ENCODE data around the gene TMEM158.

The TMEM158 gene

DNA sequence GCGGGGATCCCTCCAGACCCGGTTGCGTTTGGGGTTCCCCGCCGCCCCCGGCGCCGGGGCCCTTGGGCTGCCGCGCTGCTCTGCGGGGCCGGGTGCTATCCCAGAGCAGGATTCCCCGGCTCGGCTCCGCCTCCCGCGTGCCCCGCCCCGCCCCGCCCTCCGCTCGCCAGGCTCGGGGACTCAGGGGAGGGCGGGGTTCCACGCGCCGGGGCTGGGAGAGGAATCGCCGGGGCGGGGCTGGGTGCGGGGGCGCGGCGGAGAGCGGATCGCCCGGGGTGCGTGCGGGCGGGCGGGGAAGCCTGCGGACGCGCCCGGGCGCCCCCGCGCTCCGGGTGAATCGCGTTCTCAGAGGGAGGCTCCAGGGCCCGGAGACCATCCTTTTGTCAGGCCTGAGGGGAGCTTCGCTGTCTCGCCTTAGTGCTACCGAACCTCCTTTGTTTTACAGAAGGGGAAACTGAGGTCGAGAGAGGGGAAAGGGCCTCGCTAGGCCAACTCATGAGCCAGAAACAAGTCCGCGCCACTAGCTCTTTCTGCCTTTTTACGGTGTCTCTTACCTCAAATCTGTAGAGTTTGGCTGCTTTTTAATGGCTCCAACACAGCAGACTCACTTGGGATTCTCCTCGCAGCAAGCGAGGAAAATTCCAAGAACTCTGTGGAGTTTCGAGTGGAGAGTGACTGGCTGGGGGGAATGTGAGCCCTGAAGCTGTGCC is at the start of gene TMEM158:
TSS of gene TMEM158 (minus strand) at position 82 of the 710 bp plus-strand sequence. CDS start 260 bp downstream, outside the sequence.
- DNase-seq, result no peak

GRCh38 chr3:45275006-45275704 is 49.1 kb upstream of the TMEM158 start:
- no peak for DNase-seq

DNA sequence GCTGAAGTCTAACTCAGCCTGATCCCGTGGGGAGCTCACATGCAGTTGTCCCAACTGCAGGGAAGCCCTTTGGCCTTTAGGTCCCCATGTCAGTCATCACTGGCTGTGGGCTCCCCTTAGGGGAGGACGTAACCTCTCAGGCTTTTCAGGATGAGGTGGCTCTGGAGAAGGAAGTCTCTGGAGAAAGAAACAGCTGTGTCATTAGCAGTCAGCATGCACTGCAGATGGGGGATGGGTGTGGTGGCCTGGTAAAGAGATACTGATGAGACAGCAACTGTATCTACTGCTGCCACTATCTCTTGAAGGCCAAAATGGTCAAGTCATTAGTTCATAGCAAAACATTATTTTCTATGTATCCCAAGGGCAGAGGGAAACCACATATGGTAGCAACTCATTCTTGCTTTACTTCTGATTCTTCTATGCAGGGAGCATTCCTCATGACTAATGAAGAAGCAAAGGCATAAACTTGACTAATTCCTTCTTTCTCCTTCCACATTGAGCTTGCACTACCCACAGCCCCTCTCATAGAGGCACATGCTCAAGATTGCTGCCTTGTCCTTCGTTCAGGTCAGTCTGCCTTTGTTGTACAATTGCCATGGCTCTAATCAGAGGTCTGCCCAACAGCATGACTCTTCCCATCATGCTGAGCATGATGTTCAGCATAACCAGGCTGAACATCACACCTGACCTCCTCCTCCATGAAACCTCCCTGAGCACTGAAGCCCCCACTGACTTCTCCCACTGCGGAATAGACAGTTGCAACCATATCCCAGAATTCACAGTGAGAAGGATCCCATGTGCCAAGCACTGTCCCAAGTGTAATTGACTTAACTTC is 47.8 kb upstream of the TMEM158 start:
- DNase-seq, result no peak

GRCh38 chr3:45272828-45273470 is 46.9 kb upstream of the TMEM158 start:
- no peak for DNase-seq

DNA sequence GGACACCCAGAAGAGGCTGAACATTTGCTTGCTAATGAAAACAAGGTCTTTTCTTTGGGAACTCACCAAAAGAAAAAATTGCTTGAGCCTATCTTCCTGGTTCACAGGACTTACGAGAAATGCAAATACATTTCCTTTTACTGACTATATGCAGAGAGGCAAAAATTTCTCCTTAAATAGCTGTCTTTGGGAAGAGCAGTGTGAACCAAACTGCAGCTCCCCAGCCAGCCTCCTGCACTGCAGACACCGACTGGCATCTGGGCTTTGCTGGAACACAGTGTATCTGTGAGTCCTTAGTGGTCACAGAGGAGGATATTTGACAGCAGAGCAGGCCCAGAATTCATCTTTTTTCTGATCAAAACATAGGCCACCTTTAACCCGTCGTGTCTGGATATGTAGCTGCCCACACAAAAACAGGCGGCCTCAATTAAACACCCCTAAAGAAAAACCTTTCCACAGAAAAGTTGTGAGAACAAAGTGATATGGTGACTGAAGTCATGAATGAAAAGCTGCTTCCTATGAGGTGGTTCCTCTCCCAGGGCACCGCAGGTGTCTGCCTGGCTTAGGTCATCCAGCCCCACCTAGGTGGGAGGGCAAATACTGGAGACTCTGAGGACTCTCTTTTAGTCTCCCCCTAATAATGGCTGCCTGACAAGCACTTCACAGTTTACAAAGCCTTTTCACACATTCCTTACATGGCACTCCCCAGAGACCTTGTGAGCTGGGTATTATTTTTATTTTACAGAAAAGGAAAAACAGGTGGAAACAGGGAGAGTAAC is 46.1 kb upstream of the TMEM158 start:
- DNase-seq, result no peak

DNA sequence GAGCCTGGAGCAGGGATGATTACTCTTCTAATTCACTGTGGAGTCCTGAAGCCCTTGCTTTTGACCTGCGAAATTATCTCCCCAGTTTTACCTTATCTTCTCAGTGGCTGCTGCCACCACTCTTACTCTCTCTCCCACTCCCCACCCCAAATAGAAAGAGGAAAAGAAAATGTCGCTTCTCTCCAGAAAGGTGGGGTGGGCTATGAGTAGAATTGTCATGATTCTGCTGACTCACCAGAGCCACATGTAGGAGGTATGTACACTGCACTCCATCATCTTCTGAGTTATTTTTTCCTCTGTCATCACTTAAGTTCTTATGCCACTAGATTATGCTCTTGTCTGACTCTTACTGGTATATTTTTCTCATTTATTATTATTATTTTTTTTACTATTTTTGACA is 43.9 kb upstream of the TMEM158 start:
- no peak for DNase-seq

DNA sequence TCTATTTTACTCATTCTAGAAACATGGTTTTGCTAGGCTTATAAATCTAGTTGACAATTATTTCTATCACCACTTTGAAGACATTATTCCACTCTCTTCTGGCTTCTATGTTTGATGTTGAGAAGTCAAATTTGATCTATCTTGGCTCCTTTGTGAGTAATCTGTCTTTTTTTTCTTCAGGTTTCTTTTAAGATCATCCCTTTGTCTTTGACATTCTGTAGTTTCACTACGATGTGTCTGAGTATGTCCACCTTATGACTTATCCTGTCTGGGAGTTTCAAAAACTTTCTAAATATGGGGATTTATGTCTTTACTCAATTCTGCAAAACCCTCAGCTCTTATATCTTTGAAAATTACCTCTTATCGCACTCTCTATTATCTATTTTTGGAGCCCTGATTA is 41.0 kb upstream of the TMEM158 start:
- DNase-seq, result no peak

GRCh38 chr3:45261333-45262110 is 35.4 kb upstream of the TMEM158 start:
- no peak for DNase-seq

GRCh38 chr3:45259133-45259532 is 33.0 kb upstream of the TMEM158 start:
- no peak for DNase-seq

- no peak for DNase-seq
Measured at GRCh38 chr3:45258317-45258716, 32.2 kb upstream of the TMEM158 start.

DNA sequence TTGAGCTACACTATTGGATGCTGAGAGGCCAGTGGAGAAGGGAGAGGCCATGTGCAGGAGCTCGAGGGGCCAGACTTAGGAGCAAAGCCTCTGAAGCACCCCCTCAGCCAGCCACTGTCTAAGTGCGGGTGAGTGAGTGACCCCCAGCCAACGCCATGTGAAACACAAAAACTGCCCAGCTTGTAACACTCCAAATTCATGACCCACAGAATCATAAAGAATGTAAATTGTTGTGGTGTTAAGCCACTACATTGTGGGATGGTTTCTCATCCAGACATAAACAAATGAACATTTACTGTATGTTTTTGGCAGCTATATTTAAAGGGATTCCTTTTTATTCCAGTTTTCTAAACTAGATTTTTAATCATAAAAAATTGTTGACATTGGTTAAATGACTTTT is 27.2 kb upstream of the TMEM158 start:
- DNase-seq, result no peak

GRCh38 chr3:45252826-45253225 is 26.7 kb upstream of the TMEM158 start:
- no peak for DNase-seq

DNA sequence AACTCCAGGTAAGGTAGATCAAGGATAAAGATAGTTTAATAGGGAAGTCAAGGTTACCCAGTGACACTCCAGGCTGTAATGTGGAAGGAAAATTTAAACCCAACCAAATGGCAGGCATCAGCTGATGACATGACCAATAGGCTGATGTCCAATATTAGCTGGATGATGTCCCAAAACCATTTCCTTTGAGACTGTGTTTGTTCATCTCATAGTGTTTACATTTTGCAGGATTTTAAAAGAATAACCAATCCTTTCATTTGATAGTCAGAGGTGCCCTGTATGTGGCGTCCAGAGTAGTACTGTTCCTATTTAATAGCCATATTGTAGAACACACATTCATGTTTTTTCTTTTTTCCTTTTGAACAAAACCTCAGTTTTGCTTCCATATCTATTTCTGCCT is 23.3 kb upstream of the TMEM158 start:
- DNase-seq, result no peak

- no peak for DNase-seq
Measured at GRCh38 chr3:45246241-45246640, 20.2 kb upstream of the TMEM158 start.

GRCh38 chr3:45244356-45244755 is 18.3 kb upstream of the TMEM158 start:
- DNase-seq, result no peak

DNA sequence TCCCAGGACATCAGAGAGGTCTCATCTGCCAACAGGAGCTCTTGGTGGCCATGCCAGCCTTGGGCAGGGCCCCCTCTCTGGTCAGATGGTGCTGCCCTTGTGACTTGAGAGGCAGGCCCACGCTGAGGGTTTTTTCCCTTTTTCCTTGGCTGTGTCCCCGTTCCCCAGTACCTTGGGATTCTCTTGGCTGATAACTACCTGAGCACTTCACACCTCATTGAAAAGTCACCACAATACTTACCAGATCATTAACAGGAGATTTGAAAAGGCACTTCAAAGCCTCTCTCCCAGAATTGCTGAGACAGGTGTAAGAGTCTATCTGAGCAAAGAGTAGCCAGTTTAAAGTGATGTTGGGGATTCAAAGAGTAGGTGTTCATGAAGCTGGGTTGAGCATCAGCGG is 15.1 kb upstream of the TMEM158 start:
- no peak for DNase-seq

GRCh38 chr3:45240292-45240691 is 14.2 kb upstream of the TMEM158 start:
- DNase-seq, result no peak

DNA sequence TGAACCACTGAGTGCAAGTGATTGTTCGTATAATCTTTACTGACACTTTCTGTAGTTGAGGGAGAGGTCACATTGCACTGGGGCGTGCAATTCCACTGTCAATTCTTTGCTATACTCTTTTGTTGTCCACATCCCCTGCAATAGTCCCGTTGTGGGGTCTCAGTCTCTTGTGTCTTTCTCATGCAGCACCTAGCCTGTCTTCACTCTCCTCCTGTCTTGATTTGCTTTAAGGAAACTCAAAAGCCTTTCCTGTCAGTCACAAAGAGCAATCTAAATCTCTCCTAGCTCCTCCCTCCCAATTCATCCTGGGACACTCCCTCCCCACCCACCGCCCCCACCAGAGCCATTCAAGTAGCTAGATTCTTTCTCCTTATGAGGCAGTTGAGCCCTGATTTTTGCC is 13.2 kb upstream of the TMEM158 start:
- no peak for DNase-seq

- no peak for DNase-seq
Measured at GRCh38 chr3:45236964-45237363, 10.9 kb upstream of the TMEM158 start.

DNA sequence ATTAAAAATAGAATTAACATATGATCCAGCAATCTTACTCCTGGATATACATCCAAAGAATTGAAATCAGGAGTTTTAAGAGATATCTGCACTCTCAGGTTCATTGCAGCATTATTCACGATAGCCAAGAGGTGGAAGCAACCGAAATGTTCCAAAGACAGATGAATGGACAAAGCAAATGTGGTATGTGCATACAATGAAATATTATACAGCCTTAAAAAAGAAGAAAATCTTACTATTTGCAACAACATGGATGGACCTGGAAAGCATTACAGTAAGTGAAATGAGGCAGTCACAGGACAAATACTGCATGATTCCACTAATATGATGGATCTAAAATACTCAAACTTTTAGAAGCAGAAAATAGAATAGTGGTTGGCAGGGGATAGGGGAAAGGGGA is 9.3 kb upstream of the TMEM158 start:
- DNase-seq, result no peak

GRCh38 chr3:45234250-45234649 is 8.2 kb upstream of the TMEM158 start:
- DNase-seq, result no peak

DNA sequence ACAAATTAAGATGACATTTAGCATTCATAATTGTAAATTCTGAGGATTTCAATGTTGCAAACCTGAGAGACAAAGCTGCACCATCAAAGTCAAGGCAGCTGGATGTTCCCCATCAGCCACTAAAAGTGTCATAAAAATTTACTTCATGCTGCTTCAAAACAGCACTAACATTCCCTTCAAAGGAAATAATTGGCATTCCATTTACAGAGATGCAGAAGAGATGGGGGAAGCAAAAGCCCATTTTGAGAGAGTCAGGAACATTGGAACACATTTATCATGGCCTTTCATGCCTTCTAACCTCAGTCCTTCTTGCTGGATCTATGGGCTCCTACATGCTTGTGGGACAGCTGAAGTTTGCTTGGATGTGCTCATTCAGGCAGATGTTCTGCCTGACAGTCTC is 6.4 kb upstream of the TMEM158 start:
- DNase-seq, result no peak

All from NCI-H1092 (cell line).